ENCODE measurements around the gene SERINC4.

GRCh38 chr15:43749690-43750345 is 50.2 kb downstream of the SERINC4 start:
- TF ChIP-seq CTCF (IDR thresholded peaks at IDR 0.05): no peak
- TF ChIP-seq POLR2AphosphoS5 (IDR thresholded peaks at IDR 0.05): no peak
- TF ChIP-seq POLR2A (IDR thresholded peaks at IDR 0.05): no peak

Data from sigmoid colon (tissue), 4 donors.